Stimulated activated CD4-positive, alpha-beta T cell treated with anti-CD3 and anti-CD28 coated beads, Interleukin-2, amount 100 ng/mL, for 48 hours (primary cell): Measurements from ENCODE around the gene GIT2.
"Not testable (repeated sequence)": the region's sequence is repeated elsewhere in the genome, so short reads cannot be mapped to it uniquely, and the experiment has no call there.

Experiments used
- DNase-seq, 2 donors: peaks; one replicate each; pipeline ENCODE4 v3.0.0-alpha.2; 2020

GIT2 gene

GRCh38 chr12:110005319-110005973, 9.3 kb upstream of the GIT2 start:
- DNase-seq: no peak

DNA sequence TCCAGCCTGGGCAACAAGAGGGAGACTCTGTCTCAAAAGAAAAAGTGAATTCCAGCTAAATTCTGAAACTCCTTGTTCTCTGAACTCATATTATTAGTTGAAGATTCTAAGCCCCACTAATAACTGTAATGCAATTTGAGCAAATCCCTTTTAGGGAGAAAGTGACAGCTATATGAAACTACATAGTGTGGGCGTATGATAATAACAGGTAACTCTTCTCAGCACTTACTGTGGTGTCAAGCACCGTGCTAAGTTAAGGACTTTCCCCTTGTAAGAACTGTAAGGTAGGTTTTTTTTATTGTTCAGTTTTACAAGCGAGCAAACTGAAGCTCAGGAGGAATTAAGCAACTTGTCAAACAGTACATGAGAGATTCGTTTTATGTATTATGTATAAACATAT, 8.4 kb upstream of the GIT2 start:
- no peak for DNase-seq

DNA sequence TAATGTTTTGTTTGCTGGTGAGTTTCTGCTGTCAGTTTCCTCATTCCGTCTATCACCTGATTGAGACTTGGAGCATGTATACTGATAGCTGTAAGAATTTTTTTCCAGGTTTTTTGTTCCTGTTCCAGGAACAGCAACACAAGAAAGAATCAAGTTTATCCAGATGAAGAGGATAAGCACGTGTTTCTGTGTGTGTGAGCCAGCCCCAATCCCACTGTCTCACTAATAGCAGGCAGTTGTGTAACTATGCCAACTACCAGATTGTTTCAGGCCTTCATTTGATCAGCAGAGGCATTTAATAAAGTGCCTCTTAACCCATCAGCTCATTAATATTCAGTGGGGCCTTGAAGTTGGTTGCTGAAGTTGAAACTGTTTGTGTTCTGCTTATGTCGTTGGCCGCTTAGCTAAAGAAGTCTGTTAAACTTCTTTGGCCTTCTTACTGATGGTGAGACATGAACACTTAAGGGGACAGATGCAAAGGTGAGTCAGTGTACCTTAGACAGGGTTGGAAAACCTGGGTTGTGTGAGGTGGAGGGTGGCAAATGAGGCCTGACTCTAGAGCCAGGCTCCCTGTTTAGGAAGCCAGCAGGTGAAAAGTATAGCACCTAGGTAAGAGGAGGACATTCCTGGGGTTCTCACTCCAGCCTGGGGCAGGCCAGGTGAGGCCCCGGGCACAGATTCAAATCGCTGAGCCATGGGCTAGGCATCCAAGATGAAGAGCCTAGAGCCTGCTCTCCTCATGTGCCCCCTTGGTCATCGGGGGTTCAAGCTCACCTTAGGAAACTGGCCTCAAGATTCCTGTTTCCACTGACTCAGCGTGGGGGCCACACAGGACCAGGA, 6.7 kb upstream of the GIT2 start:
- DNase-seq: no peak

GRCh38 chr12:110001596-110001995, 5.4 kb upstream of the GIT2 start:
- DNase-seq: no peak

- DNase-seq: no peak
Observed at GRCh38 chr12:109999983-110000505, 3.9 kb upstream of the GIT2 start.

DNA sequence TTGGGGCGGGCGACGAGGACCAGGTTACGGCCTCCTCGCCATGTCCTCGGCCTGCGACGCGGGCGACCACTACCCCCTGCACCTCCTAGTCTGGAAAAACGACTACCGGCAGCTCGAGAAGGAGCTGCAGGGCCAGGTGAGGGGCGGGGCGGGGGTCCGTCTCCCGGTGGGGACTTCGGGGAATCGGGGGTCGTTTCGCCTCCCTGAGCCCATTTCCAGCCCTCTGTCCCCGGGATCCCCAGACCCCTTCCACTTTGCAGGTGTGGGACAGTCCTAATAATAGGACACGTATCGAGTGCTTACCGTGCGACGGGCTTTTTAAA, 3.4 kb upstream of the GIT2 start:
- DNase-seq: no peak

DNA sequence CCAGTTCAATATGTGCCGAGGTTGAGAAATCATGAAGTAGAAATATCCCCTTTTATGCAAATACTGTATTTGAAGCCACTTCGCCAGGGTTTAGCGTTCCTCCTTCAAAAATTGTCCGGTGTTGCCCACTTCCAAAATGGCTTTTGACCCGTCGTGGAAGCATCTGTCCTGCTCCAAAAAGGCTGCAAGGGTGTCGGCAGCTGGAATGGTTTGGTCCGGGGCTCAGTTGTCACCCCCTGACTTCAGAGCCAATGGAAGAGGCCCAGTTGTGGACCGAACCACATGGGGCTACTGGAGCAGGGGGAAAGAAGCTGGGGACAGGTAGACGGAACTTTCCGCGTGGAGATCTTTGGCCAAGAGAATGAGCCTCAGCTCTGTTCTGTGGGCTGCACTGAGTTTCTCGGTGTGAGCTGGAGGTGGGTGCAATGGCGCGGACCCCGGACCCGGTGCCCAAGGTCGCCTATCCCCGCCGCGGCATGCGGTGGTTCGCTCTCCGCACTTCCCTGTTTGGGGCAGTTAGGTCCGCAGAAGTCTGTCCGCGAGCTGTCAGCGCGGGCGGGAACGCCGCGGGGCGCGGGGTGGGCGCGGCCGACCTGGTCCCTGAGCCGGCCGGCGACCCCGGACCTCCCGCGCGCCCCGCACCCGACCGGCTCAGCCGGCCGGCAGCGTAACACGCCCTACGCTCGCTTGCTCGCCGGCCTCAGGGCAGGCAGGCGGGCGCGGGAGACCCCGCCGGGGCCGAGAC, 2.9 kb upstream of the GIT2 start, which contains the start of gene ANKRD13A:
TSS of gene ANKRD13A (plus strand) at position 527 of the 745 bp plus-strand sequence. CDS start 259 bp downstream, outside the sequence.
- DNase-seq: peak; percentile 72 to 79

- DNase-seq: no peak
Observed at GRCh38 chr12:109998241-109998903, 2.2 kb upstream of the GIT2 start.

- no peak for DNase-seq
Observed at GRCh38 chr12:109997393-109997792, 1.2 kb upstream of the GIT2 start.

DNA sequence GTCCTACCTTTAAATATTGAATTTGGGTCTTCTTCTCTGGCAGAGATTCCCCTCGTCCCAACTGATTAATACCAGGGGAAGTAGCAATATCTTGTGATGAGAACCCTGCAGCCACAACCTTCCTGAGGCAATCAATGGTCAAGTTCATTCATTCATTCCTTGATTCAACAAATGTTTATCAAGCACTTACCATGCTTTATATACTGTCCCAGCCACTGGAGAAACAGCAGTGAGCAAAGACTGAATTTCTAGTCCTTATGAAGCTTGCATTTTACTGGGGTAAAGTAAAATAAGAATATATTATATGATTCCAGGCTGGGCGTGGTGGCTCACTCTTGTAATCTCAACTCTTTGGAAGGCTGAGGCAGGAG, 300 bp upstream of the GIT2 start:
- DNase-seq: no peak

GRCh38 chr12:109995361-109995685, 845 bp downstream of the GIT2 start:
- DNase-seq: no peak

DNA sequence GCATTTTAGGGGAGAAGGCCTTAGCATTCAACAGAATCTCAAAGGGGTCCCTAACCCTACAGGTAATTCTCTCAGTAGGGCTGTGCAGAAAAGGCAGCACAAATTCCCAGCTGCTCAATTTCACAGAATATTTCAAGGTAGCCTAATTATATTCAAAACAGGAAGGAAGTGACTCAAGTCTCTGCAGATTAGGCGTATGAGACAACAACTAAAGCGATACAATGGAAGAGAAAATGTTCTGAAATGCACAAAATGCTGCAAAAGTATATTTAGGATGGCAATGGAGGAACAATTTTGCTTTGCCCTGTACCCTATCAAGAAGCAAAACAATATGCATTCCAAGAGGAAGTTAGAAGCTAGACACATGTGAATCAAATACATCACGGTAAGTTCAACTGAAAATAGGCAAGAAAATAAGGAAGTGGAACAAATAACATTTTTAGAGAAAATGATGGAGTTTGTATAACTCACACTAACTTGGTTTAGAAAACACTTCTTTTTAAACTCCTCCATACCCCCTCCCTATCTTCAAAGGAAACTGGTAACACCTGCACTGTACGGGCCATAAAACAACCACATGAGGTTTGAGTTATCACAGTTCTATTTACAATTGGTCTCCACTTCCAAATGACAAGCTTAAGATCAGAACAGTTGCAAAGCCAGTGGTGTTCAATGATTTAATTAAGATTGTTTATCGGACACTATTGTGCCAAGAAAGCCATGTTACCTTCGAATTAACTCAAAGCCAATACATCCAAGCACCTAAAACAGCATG, 1.6 kb downstream of the GIT2 start:
- no peak for DNase-seq

GRCh38 chr12:109993091-109993490, 3.1 kb downstream of the GIT2 start:
- no peak for DNase-seq

- DNase-seq: no peak
Observed at GRCh38 chr12:109991586-109991985, 4.6 kb downstream of the GIT2 start.

DNA sequence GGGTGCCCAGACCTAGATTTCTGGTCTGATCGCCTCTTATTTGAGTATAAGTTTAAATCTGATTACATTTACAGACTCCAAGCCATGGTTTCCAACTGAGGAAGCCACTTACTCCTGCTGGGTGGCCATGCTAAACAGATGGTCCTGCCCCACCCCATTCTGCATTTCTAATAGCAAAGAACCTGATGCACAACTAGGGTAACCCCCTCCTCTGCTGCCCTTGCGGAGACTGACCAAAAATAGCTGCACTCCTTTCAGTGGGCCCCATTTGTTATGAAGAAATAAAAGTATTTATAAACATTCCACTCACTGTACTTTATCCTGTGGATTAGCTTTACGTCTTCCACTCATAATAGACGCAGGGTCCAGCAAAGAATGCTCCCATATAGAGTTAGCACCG, 6.8 kb downstream of the GIT2 start:
- no peak for DNase-seq

- no peak for DNase-seq
Observed at GRCh38 chr12:109988903-109989302, 7.3 kb downstream of the GIT2 start.

DNA sequence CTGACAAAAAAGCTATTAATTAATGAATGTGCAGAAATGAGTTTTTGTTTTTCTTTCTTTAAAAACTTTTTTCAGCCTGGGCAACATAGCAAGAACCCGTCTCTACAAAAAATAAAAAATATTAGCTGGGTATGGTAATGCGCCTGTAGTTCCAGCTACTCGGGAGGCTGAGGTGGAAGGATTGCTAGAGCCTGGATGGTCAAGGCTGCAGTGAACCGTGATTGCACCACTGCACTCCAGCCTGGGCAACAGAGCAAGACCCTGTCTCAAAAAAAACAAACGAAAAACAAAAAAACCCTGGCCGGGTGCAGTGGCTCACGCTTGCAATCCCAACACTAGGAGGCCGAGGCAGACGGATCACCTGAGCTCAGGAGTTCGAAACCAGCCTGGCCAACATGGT, 7.9 kb downstream of the GIT2 start:
- no peak for DNase-seq

GRCh38 chr12:109987615-109988014, 8.6 kb downstream of the GIT2 start:
- no peak for DNase-seq

- not testable (repeated sequence) for DNase-seq
Observed at GRCh38 chr12:109986236-109986635, 9.9 kb downstream of the GIT2 start.

- DNase-seq: no peak
Observed at GRCh38 chr12:109983432-109984142, 12.6 kb downstream of the GIT2 start.

DNA sequence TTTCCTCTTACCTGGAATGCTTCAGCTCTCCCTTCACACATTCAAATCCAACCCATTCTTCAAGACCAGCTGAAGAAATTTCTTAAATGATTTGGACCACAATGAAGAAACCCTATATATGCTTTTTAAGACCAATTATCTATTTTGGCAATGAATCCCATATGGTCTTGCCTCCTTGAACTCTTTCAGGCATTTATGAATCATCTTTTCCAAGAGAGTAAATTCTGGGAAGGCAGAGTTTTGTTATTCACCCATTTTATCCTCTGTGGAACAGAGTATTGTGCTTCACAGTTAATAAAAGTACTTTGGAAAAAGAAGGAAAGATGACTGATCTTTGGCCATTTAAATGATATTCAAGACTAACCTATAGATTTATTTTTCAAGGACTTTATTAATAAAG, 14.0 kb downstream of the GIT2 start:
- no peak for DNase-seq

DNA sequence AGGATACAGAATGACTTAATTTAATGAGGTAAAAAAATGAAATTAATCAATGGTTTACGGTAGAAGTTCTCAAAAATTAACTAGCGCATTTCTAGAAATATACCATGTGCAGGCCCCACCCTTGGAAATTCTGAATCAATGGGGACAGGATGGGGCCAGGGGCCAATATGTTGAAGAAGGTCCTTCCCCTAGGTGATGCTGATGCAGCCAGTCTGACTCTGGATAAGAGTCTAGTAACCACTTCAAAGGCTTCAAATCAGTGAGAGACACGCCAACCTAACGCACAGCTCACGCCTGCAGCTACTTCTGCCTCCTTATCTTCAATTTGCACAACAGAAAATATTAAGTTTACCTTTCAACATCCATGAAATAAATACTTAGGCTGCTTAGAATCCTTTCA, 14.9 kb downstream of the GIT2 start:
- peak; percentile 42 to 57 for DNase-seq
